GM23338 (cell line): Measurements from ENCODE around the gene SERGEF.

Experiments used
- CREB1 ChIP-seq: fragments of 250-450 bp; sonication (Bioruptor Pico); IDR thresholded peaks from 2 replicates; pipeline ENCODE4 v1.5.0; 2020; ENCODE audit warnings: low read depth, mild to moderate bottlenecking, moderate library complexity
- CTCF ChIP-seq, 2 experiments: fragments of 200-600 bp in 1 of 2; sonication (generic) in 1 of 2; conservative IDR thresholded peaks; 2 replicates each; pipeline versions ENCODE4 v1.5.1 to v1.6.1; 2016 to 2017; ENCODE audit warnings: antibody characterized with exemption in 2 of 2, low read depth in 2 of 2, mild to moderate bottlenecking in 2 of 2, moderate library complexity in 1 of 2
- EZH2 ChIP-seq: fragments of 200-600 bp; sonication (generic); IDR thresholded peaks from one replicate; pipeline ENCODE4 v1.8.0; 2017; ENCODE audit warnings: antibody characterized with exemption, mild to moderate bottlenecking, low read depth; ENCODE audit not compliant: unreplicated experiment
- EZH2phosphoT487 ChIP-seq: fragments of 200-600 bp; sonication (generic); IDR thresholded peaks from one replicate; pipeline ENCODE4 v1.8.1; 2018; ENCODE audit warnings: antibody characterized with exemption; ENCODE audit not compliant: unreplicated experiment
- POLR2AphosphoS5 ChIP-seq: IDR thresholded peaks from 2 replicates; pipeline ENCODE4 v1.6.1; 2016; ENCODE audit warnings: antibody characterized with exemption, low read depth
- REST ChIP-seq: IDR thresholded peaks from one replicate; pipeline ENCODE4 v1.6.1; 2018; ENCODE audit warnings: antibody characterized with exemption; ENCODE audit not compliant: unreplicated experiment
- STAT1 ChIP-seq: IDR thresholded peaks from one replicate; pipeline ENCODE4 v1.6.1; 2016; ENCODE audit warnings: antibody characterized with exemption; ENCODE audit not compliant: unreplicated experiment
- ZNF114 ChIP-seq: fragments of 250-450 bp; sonication (Bioruptor Pico); IDR thresholded peaks from 2 replicates; pipeline ENCODE4 v1.5.0; 2020; ENCODE audit warnings: mild to moderate bottlenecking, moderate library complexity

GRCh38 chr11:17798253-17798652 is 214.6 kb downstream of the SERGEF start:
- TF ChIP-seq CREB1 (CRISPR knock-in tag) (no peak), CTCF (conservative IDR thresholded peaks at IDR 0.05; ENCODE audit: low read depth in 2 of 2) (no peak), STAT1 (no peak), ZNF114 (CRISPR knock-in tag) (no peak), REST (no peak), POLR2AphosphoS5 (no peak), EZH2phosphoT487 (no peak), EZH2 (no peak)
